Measurements from ENCODE around the gene G3BP2. TPM values are rescaled to one million over a fixed set of nuclear protein-coding genes. Genes with fewer than 3 reads are reported as not detected.

G3BP2 gene
- total RNA-seq, 1 donor from 2014 or later = 204 TPM

DNA sequence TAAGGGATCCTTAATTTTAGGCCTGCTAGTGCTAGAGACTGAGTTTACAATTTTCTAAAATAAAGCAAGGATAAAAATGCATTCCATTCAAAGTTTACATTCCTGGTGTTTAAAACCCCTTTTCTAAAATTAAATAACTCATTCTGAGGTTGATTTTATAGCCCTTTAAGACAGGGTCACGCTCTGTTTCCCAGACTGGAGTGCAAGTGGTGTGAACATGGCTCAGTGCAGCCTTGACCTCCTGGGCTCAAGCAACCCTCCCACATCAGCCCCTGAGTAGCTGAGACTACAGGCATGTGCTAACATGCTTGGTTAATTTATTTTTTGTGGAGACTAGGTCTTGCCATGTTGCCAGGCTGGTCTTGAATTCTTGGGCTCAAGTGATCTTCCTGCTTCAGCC is 36.0 kb downstream of the G3BP2 start:
- Mint-ChIP-seq H3K36me3 (ENCODE audit: low read depth) (peaks cover 10% of the 10 kb centered on the region), H3K27me3 (ENCODE audit: low read depth) (no peaks in the 10 kb centered on the region), H3K9me3 (no peaks in the 10 kb centered on the region), H3K4me1 (no peaks in the 10 kb centered on the region), H3K27ac (ENCODE audit: unreplicated experiment) (no peak overlapping the region), H3K4me3 (no peak overlapping the region)
- DNase-seq (ENCODE audit: low read depth, low spot score) = no peak
- TF ChIP-seq, protein P1, sequence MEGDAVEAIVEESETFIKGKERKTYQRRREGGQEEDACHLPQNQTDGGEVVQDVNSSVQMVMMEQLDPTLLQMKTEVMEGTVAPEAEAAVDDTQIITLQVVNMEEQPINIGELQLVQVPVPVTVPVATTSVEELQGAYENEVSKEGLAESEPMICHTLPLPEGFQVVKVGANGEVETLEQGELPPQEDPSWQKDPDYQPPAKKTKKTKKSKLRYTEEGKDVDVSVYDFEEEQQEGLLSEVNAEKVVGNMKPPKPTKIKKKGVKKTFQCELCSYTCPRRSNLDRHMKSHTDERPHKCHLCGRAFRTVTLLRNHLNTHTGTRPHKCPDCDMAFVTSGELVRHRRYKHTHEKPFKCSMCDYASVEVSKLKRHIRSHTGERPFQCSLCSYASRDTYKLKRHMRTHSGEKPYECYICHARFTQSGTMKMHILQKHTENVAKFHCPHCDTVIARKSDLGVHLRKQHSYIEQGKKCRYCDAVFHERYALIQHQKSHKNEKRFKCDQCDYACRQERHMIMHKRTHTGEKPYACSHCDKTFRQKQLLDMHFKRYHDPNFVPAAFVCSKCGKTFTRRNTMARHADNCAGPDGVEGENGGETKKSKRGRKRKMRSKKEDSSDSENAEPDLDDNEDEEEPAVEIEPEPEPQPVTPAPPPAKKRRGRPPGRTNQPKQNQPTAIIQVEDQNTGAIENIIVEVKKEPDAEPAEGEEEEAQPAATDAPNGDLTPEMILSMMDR (conservative IDR thresholded peaks at IDR 0.05) = no peak

DNA sequence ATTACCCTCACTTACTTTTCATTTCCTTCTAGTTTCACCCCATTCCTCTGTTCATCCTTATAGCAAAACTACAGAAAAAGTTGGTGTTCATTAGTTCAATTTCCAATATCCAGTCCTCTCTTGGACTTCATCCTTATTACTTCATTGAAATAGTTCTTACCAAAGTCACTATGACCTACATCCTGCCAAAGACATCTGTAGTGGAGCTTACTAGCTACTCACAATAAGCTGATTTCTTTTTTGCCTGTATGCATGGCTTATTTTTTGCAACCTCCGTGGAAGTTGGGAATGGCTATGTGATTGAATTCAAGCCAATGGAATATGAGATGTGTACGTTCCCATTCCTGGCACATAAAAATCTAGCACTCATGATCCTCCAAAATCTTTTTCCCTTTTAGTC is 38.3 kb downstream of the G3BP2 start:
- Mint-ChIP-seq H3K36me3 (ENCODE audit: low read depth) (peaks cover 8% of the 10 kb centered on the region), H3K27ac (ENCODE audit: unreplicated experiment) (no peak overlapping the region), H3K4me1 (peaks cover 9% of the 10 kb centered on the region), H3K27me3 (ENCODE audit: low read depth) (no peaks in the 10 kb centered on the region), H3K4me3 (no peak overlapping the region), H3K9me3 (no peaks in the 10 kb centered on the region)
- TF ChIP-seq, protein P1 (conservative IDR thresholded peaks at IDR 0.05) = no peak
- DNase-seq (ENCODE audit: low read depth, low spot score) = no peak

DNA sequence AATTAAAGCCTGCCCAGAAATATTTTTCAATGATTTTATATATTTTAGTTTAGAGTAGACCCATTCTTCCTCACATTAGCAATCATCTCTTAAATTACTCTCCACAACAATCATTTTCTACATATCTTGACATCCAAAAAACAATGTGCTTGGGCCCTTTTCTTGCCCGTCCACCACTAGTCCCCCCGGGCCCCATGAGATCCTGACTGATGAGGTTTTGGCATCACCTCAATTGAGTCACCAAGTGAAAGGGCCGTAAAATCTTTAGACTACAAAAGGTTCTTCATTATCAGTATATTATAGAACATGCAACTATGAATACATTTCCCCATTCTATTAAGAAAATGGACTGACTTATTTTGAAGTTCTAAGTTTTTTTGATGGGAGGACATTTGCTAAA is 38.9 kb downstream of the G3BP2 start:
- H3K27ac Mint-ChIP-seq (ENCODE audit: unreplicated experiment) = no peak overlapping the region
- TF ChIP-seq, protein P1 (conservative IDR thresholded peaks at IDR 0.05) = no peak
- no peak overlapping the region for H3K4me3 Mint-ChIP-seq
- H3K27me3 Mint-ChIP-seq (ENCODE audit: low read depth) = no peaks in the 10 kb centered on the region
- H3K36me3 Mint-ChIP-seq (ENCODE audit: low read depth) = peaks cover 5% of the 10 kb centered on the region
- no peak for DNase-seq (ENCODE audit: low read depth, low spot score)
- no peaks in the 10 kb centered on the region for H3K9me3 Mint-ChIP-seq
- H3K4me1 Mint-ChIP-seq = peaks cover 10% of the 10 kb centered on the region

DNA sequence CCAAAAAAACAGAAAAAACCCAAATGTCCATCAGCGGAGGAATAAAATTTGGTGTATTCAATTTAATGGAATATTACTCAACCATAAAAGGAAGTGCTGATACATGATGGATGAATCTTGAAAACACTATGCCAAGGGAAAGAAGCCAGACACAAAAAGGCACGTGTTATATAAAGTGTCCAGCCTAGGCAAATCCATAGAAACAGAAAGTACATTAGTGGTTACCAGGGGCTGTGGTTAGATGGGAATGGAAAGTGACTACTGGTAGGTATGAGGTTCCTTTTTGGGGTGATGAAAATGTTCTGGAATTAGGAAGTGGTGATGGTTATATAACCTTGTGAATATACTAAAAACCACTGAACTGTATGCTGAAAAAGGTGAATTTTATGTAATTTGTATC is 39.4 kb downstream of the G3BP2 start:
- no peaks in the 10 kb centered on the region for H3K9me3 Mint-ChIP-seq
- TF ChIP-seq, protein P1 (conservative IDR thresholded peaks at IDR 0.05) = no peak
- peaks cover 10% of the 10 kb centered on the region for H3K4me1 Mint-ChIP-seq
- peaks cover under 1% of the 10 kb centered on the region for H3K36me3 Mint-ChIP-seq (ENCODE audit: low read depth)
- no peak overlapping the region for H3K4me3 Mint-ChIP-seq
- DNase-seq (ENCODE audit: low read depth, low spot score) = no peak
- no peak overlapping the region for H3K27ac Mint-ChIP-seq (ENCODE audit: unreplicated experiment)
- no peaks in the 10 kb centered on the region for H3K27me3 Mint-ChIP-seq (ENCODE audit: low read depth)

DNA sequence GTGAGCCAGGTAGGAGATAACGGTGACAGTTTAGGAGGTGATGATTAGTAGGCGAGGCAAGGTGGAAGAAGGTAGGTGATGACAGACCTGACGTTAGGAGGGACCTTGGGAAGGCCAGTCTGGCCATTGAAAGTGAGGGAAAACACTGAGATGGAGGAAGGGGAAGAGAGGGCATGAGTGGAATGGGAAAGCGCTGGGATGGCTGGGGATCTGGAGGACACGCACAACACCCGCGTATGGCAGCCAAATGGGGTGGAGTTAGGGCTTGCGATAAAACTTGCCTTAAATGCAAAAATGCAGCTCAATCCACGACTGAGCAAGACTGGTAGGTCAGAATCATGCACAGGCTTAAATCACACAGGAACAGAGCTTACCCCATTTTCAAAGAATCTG is 42.3 kb downstream of the G3BP2 start:
- Mint-ChIP-seq H3K9me3 (no peaks in the 10 kb centered on the region), H3K4me3 (peak overlapping the region; percentile 92), H3K27ac (ENCODE audit: unreplicated experiment) (no peak overlapping the region), H3K27me3 (ENCODE audit: low read depth) (no peaks in the 10 kb centered on the region), H3K36me3 (ENCODE audit: low read depth) (no peaks in the 10 kb centered on the region), H3K4me1 (peaks cover 10% of the 10 kb centered on the region)
- TF ChIP-seq, protein P1 (conservative IDR thresholded peaks at IDR 0.05) = no peak
- no peak for DNase-seq (ENCODE audit: low read depth, low spot score)

All from neural crest cell (in vitro differentiated cells).